Gastrocnemius medialis (tissue), 4 donors: Measurements from ENCODE around the gene C3orf52.

Source experiments
- CTCF ChIP-seq, 5 experiments: fragments of 450-650 bp in 3 of 5; fragments of 200-600 bp in 2 of 5; sonication (generic) in 2 of 5; IDR thresholded peaks in 4 of 5; conservative IDR thresholded peaks in 1 of 5; 1 replicate in 4 of 5; 2 replicates in 1 of 5; pipeline ENCODE4 v1.5.1; 2016 to 2019; ENCODE audit warnings: antibody characterized with exemption in 5 of 5, mild to moderate bottlenecking in 3 of 5, moderate library complexity in 3 of 5
- POLR2A ChIP-seq, 2 donors: fragments of 450-650 bp; IDR thresholded peaks; one replicate each; pipeline ENCODE4 v1.6.1; 2017; ENCODE audit warnings: antibody characterized with exemption in 2 of 2, mild to moderate bottlenecking in 2 of 2, moderate library complexity in 2 of 2

GRCh38 chr3:112132975-112133448, 46.8 kb downstream of the C3orf52 start, which contains the start of gene GCSAM:
- TF ChIP-seq CTCF (IDR thresholded peaks at IDR 0.05 in 4 of 5, conservative IDR thresholded peaks at IDR 0.05 in 1 of 5): no peak
- TF ChIP-seq POLR2A (IDR thresholded peaks at IDR 0.05): no peak
